Breast epithelium (tissue), 4 donors: ENCODE results near the gene CCDC7. TPM values are rescaled to one million over a fixed set of nuclear protein-coding genes. Genes with fewer than 3 reads are reported as not detected.
"Not testable (repeated sequence)": the region's sequence is repeated elsewhere in the genome, so short reads cannot be mapped to it uniquely, and the experiment has no call there.

Experiments used
- DNase-seq, 2 donors: peaks; one replicate each; pipeline ENCODE4 v3.0.0-alpha.2; 2019; ENCODE audit warnings: low spot score in 2 of 2
- H3K27ac ChIP-seq, 2 donors: fragments of 200-600 bp; sonication (generic) in 1 of 2; one replicate each; pipeline ENCODE4 v1.5.1; 2016 to 2019; ENCODE audit warnings: mild to moderate bottlenecking in 1 of 2
- H3K27me3 ChIP-seq, 2 donors: fragments of 200-600 bp; sonication (generic) in 1 of 2; one replicate each; pipeline versions ENCODE4 v1.5.1 to v1.6.0; 2017 to 2019; ENCODE audit warnings: control low read depth in 1 of 2, mild to moderate bottlenecking in 1 of 2
- H3K36me3 ChIP-seq: fragments of 200-600 bp; one replicate; pipeline ENCODE4 v1.5.1; 2019
- H3K4me1 ChIP-seq, 2 donors: fragments of 200-600 bp; sonication (generic); one replicate each; pipeline ENCODE4 v1.5.1; 2016 to 2019; ENCODE audit warnings: control low read depth in 1 of 2
- H3K4me3 ChIP-seq, 3 donors: fragments of 200-600 bp; sonication (generic); 1 replicate in 2 of 3; 2 replicates in 1 of 3; pipeline ENCODE4 v1.5.1; 2016 to 2019; ENCODE audit warnings: mild to moderate bottlenecking in 3 of 3, moderate library complexity in 2 of 3
- H3K9me3 ChIP-seq, 2 donors: fragments of 200-600 bp; sonication (generic) in 1 of 2; one replicate each; pipeline ENCODE4 v1.5.1; 2016 to 2019; ENCODE audit warnings: control low read depth in 1 of 2
- CTCF ChIP-seq, 3 donors: fragments of 450-650 bp; IDR thresholded peaks; one replicate each; pipeline ENCODE4 v1.5.1; 2016 to 2017; ENCODE audit warnings: antibody characterized with exemption in 3 of 3, mild to moderate bottlenecking in 3 of 3, moderate library complexity in 3 of 3
- POLR2A ChIP-seq: fragments of 450-650 bp; IDR thresholded peaks from one replicate; pipeline ENCODE4 v1.6.1; 2016; ENCODE audit warnings: antibody characterized with exemption, mild to moderate bottlenecking, moderate library complexity
- POLR2AphosphoS5 ChIP-seq, 3 donors: sonication (generic); formaldehyde crosslinking; IDR thresholded peaks; one replicate each; pipeline ENCODE4 v1.6.1; 2017; ENCODE audit warnings: antibody characterized with exemption in 3 of 3
- intact Hi-C: fragments of 100-400 bp; cut with DNase I; formaldehyde crosslinking; loops from one replicate; pipeline ENCODE4 v1.15.1; 2023; ENCODE audit warnings: low total_unique reads
- total RNA-seq, 3 donors: library from RNA; depleted of rRNA; stranded (reverse); fragments of >200 nt; gene quantifications; one replicate each; pipeline ENCODE4 v1.1.0, GENCODE V29; 2016

Gene CCDC7
- total RNA-seq, 3 donors from 2014 or later: 16.3 to 46.7 (median 34.7) TPM

- Histone ChIP-seq H3K9me3 (peaks cover 15 to 22% of the 10 kb centered on the region in 2 donors), H3K27me3 (no peaks in the 10 kb centered on the region), H3K4me3 (no peak overlapping the region), H3K4me1 (no peaks in the 10 kb centered on the region), H3K36me3 (no peaks in the 10 kb centered on the region), H3K27ac (no peak overlapping the region)
- intact Hi-C loops: no loop called here
- TF ChIP-seq CTCF (IDR thresholded peaks at IDR 0.05): no peak
- no peak for TF ChIP-seq POLR2AphosphoS5 (IDR thresholded peaks at IDR 0.05)
- TF ChIP-seq POLR2A: no peak
- no peak for DNase-seq
Measured at GRCh38 chr10:32787690-32788284, 341.8 kb downstream of the CCDC7 start.

GRCh38 chr10:32788359-32788758, 342.4 kb downstream of the CCDC7 start:
- TF ChIP-seq POLR2AphosphoS5 (IDR thresholded peaks at IDR 0.05) (no peak), CTCF (IDR thresholded peaks at IDR 0.05) (no peak), POLR2A (no peak)
- no peak overlapping the region for H3K4me3 ChIP-seq
- H3K36me3 ChIP-seq: no peaks in the 10 kb centered on the region
- no peak overlapping the region for H3K27ac ChIP-seq
- no peak for DNase-seq
- no peaks in the 10 kb centered on the region for H3K4me1 ChIP-seq
- H3K27me3 ChIP-seq: no peaks in the 10 kb centered on the region
- intact Hi-C loops: no loop called here
- peaks cover 15 to 22% of the 10 kb centered on the region in 2 donors for H3K9me3 ChIP-seq

GRCh38 chr10:32790483-32790882, 344.5 kb downstream of the CCDC7 start:
- no peak overlapping the region for H3K4me3 ChIP-seq
- H3K27ac ChIP-seq: no peak overlapping the region
- DNase-seq: no peak
- H3K27me3 ChIP-seq: no peaks in the 10 kb centered on the region
- TF ChIP-seq POLR2A (no peak), CTCF (IDR thresholded peaks at IDR 0.05) (no peak), POLR2AphosphoS5 (IDR thresholded peaks at IDR 0.05) (no peak)
- intact Hi-C loops: loop anchor here (10.0 kb wide), 1 partner anchor 214 kb away; no protein-coding TSS in a partner anchor
- H3K4me1 ChIP-seq: no peaks in the 10 kb centered on the region
- H3K9me3 ChIP-seq: peaks cover 15 to 22% of the 10 kb centered on the region in 2 donors
- no peaks in the 10 kb centered on the region for H3K36me3 ChIP-seq

GRCh38 chr10:32793033-32793432, 347.1 kb downstream of the CCDC7 start:
- Histone ChIP-seq H3K27ac (no peak overlapping the region), H3K4me3 (no peak overlapping the region), H3K27me3 (no peaks in the 10 kb centered on the region), H3K4me1 (no peaks in the 10 kb centered on the region), H3K36me3 (no peaks in the 10 kb centered on the region), H3K9me3 (peaks cover 0 to 8% of the 10 kb centered on the region in 2 donors)
- DNase-seq: no peak
- intact Hi-C loops: loop anchor here (10.0 kb wide), 1 partner anchor 212 kb away; no protein-coding TSS in a partner anchor
- no peak for TF ChIP-seq POLR2A
- no peak for TF ChIP-seq CTCF (IDR thresholded peaks at IDR 0.05)
- TF ChIP-seq POLR2AphosphoS5 (IDR thresholded peaks at IDR 0.05): no peak

GRCh38 chr10:32795598-32796183, 349.8 kb downstream of the CCDC7 start:
- TF ChIP-seq CTCF (IDR thresholded peaks at IDR 0.05): peak; percentile 39 to 71 (median 62)
- no peak for TF ChIP-seq POLR2AphosphoS5 (IDR thresholded peaks at IDR 0.05)
- no peak for TF ChIP-seq POLR2A
- no peaks in the 10 kb centered on the region for H3K27me3 ChIP-seq
- no peaks in the 10 kb centered on the region for H3K4me1 ChIP-seq
- H3K4me3 ChIP-seq: no peak overlapping the region
- intact Hi-C loops: loop anchor here (10.0 kb wide), 1 partner anchor 209 kb away; no protein-coding TSS in a partner anchor
- DNase-seq: no peak
- no peaks in the 10 kb centered on the region for H3K36me3 ChIP-seq
- H3K9me3 ChIP-seq: no peaks in the 10 kb centered on the region
- no peak overlapping the region for H3K27ac ChIP-seq

GRCh38 chr10:32797393-32797792, 351.5 kb downstream of the CCDC7 start:
- not testable (repeated sequence) for H3K27ac ChIP-seq, H3K27me3 ChIP-seq, H3K36me3 ChIP-seq, H3K9me3 ChIP-seq, H3K4me3 ChIP-seq, H3K4me1 ChIP-seq, DNase-seq
- intact Hi-C loops: loop anchor here (10.0 kb wide), 1 partner anchor 207 kb away; no protein-coding TSS in a partner anchor
